HG02678 (cell line): ENCODE measurements around the gene CLEC2B.

Experiments used
- ATAC-seq: cut with Tn5 transposase; IDR thresholded peaks from one replicate; pipeline ENCODE4 v1.9.1; 2021; ENCODE audit warnings: mild to moderate bottlenecking, moderate library complexity; ENCODE audit not compliant: unreplicated experiment

CLEC2B gene

GRCh38 chr12:9870286-9870866 is 1.2 kb upstream of the CLEC2B start:
- ATAC-seq: no peak

DNA sequence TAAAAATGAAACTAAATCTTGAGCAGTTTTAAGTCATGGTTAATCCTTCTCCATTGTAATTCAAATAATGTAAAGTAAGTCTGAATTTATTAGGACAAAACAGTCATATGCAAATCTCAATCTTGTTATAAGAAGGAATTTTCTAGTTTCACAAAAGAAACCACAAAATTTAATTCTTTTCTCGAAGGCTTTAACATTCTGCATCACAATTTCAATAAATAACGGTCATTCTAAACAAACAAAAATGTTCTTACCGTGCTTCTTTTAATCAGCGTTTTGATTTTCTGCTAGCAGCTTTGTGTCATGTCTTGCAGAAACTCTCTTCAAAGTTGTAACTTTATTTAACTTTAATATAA is 225 bp downstream of the CLEC2B start:
- ATAC-seq: no peak

- no peak for ATAC-seq
Measured at GRCh38 chr12:9868311-9868801, 798 bp downstream of the CLEC2B start.

DNA sequence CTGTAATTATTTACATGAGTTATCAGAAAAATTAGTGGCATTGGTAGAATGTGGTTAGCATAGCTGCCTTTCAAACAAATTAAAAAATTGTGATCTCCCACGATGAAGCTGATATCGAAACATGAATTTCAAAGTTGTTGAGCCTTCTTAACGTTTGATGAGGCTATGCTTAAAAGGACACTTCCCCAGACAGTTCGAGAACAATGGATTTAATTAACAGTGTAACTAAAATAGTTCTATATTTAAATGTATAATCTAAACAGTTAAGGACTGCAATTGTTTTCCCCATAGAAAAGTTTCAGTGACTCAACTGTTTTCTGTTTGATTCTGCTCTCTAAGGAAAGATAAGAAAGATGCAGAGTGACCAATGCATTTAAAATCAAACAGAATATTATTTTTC is 1.6 kb downstream of the CLEC2B start:
- no peak for ATAC-seq

- ATAC-seq: no peak
Measured at GRCh38 chr12:9866860-9867269, 2.3 kb downstream of the CLEC2B start.

- ATAC-seq: no peak
Measured at GRCh38 chr12:9864913-9865675, 4.1 kb downstream of the CLEC2B start.

DNA sequence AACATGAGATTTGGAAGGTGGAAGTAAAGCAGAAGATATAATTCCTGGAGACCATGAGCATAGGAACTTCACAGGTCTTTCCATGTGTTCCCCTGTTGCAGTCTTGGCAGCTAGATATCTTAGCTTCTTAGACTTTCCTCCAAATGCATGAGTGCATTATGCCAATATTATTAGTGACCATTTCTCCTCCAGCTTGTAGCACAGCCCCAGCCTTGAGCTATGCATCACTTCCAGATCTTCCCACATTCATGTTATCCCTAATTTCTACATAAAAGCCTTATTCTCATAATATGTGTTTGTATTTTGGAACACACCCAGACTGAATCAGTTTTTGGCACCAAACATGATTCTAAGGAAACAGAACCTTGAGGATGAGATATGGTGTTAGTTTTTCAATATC is 11.0 kb downstream of the CLEC2B start:
- no peak for ATAC-seq

- ATAC-seq: no peak
Measured at GRCh38 chr12:9856894-9857293, 12.3 kb downstream of the CLEC2B start.

GRCh38 chr12:9856151-9856550 is 13.0 kb downstream of the CLEC2B start:
- ATAC-seq: no peak

DNA sequence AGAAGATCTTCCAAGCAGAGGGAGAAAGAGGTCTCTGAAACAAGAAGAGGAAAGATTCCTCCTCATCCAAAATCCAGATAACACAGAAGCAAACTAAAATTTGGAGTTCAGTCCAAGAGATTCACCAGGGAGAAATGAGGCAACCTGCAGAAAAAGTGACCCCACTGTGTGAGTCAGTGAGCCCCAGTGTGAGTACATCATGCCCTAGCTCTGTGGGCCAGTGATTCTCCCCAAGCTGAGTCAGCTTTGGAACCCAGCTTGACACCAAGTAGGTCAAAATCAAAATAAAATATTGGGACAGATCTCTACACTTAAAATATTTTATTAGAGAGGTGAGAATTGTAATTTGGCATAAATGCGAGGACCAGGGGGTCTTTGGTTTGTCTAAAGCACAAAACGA is 17.2 kb downstream of the CLEC2B start:
- no peak for ATAC-seq

DNA sequence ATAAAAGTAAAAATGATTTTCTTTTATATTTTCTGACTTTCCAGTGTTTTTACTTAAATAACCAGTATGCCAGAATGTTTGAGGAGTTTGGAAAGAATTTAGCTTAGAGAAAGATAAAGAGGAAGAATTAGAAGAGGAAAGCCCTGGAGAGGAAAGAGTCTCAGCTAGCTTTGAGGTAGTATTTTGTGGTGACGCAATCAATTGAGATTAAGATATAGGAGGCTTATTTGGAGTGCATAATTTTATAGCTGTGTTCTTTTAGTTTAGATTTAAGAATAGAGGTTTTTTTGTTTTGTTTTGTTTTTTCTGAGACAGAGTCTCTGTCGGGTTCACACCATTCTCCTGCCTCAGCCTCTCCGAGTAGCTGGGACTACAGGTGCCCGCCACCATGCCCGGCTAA is 18.1 kb downstream of the CLEC2B start:
- no peak for ATAC-seq

DNA sequence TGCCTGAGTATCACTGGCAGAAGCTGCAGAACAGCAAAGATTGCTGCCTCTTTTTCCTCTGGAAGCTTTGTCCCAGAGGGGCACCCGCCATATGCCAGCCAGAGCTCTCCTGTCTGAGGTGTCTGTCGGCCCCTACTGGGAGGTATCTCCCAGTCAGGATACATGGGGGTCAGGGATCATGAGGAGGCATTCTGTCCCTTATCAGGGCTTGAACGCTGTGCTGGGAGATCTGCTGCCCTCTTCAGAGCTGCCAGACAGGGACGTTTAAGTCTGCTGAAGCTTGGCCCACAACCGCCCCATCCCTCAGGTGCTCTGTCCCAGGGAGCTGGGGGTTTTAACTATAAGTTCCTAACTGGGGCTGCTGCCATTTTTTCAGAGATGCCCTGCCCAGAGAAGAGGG is 20.3 kb downstream of the CLEC2B start:
- ATAC-seq: no peak

- ATAC-seq: no peak
Measured at GRCh38 chr12:9843407-9843806, 25.7 kb downstream of the CLEC2B start.

DNA sequence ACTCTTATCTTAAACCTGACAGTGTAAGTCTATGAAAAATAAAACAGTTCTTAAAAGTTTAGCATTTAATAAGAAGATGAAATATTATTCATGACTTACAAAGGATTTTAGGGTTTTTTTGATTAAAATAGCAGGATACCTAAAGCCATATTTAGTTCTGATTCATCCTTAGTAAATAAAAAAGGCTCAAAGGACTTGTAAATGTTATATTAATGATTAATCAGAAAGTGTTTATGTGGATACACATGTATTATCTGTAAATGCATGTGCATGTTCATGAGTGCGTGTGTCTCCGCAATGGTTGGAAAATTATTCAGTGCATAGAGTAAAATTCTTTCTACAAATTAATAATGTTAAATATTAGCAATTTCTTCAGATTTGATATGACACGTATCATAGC is 37.4 kb downstream of the CLEC2B start:
- no peak for ATAC-seq

GRCh38 chr12:9829982-9830381 is 39.2 kb downstream of the CLEC2B start:
- ATAC-seq: no peak

DNA sequence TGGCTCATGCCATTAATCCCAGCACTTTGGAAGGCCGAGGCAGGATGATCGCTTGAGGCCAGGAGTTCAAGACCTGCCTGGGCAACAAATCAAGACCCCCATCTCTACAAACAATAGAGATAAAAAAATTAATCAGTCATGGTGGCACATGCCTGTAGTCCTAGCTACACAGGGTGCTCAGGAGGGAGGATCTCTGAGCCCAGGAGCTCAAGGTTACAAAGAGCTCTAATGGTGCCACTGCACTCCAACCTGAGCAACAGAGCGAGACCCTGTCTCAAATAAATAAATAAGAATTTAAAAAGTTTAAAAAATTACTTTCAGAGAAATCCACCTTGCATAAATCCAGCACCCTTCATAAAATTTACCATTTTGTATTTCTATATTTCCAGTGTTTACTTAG is 39.7 kb downstream of the CLEC2B start:
- ATAC-seq: no peak

GRCh38 chr12:9827209-9827888 is 41.8 kb downstream of the CLEC2B start, which contains the start of gene KLRF1:
TSS of gene KLRF1 (plus strand) at chr12:9827481. CDS start at chr12:9827545, 64 bp downstream.
- ATAC-seq: no peak

GRCh38 chr12:9820281-9820930 is 48.7 kb downstream of the CLEC2B start:
- ATAC-seq: no peak

- peak; percentile 97 for ATAC-seq
Measured at GRCh38 chr12:9813821-9814798, 55.0 kb downstream of the CLEC2B start.

DNA sequence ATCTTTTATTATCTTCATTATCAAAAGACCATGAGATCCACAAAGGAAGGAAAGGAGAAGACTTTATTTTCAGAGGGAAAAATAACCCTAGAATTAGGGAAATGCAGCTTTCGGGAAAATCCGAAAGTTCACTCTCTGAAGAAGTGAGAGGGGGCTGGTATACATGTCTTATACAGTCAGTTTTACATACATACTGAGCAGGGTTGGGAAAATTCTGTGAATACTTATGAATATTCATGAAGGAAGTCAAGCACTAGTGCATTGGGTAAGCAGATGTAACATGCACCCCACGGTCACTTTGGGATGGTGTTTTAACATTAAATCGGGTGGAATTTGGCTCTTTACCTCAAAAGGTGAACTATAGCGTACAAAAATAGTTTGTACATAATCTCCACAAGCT is 57.5 kb downstream of the CLEC2B start:
- no peak for ATAC-seq
